Type B pancreatic cell (in vitro differentiated cells): ENCODE data around the gene TPD52L1. TPM values are rescaled to one million over a fixed set of nuclear protein-coding genes. Genes with fewer than 3 reads are reported as not detected.

ENCODE experiments used
- DNase-seq: peaks from one replicate; pipeline ENCODE4 v3.0.0; 2021; ENCODE audit warnings: mixed read lengths; ENCODE audit not compliant: unreplicated experiment; ENCODE audit errors: extremely low spot score
- H3K27ac Mint-ChIP-seq: 2 replicates; pipeline ENCODE4 v1.8.0; 2021; ENCODE audit warnings: mild to moderate bottlenecking, mixed read lengths
- H3K27me3 Mint-ChIP-seq: 2 replicates; pipeline ENCODE4 v1.8.0; 2021; ENCODE audit warnings: mixed read lengths
- H3K36me3 Mint-ChIP-seq: 2 replicates; pipeline ENCODE4 v1.8.0; 2021; ENCODE audit warnings: mixed read lengths
- H3K4me1 Mint-ChIP-seq: one replicate; pipeline ENCODE4 v1.8.0; 2021; ENCODE audit warnings: mixed read lengths; ENCODE audit not compliant: unreplicated experiment
- H3K4me3 Mint-ChIP-seq: 2 replicates; pipeline ENCODE4 v1.8.0; 2021; ENCODE audit warnings: mild to moderate bottlenecking, mixed read lengths
- H3K9me3 Mint-ChIP-seq: 2 replicates; pipeline ENCODE4 v1.8.0; 2021; ENCODE audit warnings: mixed read lengths
- CTCF ChIP-seq: fragments of 200-600 bp; sonication (generic); conservative IDR thresholded peaks from 2 replicates; pipeline ENCODE4 v1.5.0; 2021; ENCODE audit warnings: antibody characterized with exemption, mild to moderate bottlenecking
- total RNA-seq: library from RNA; stranded (reverse); gene quantifications from 2 replicates; pipeline ENCODE4 v1.2.1, GENCODE V29; 2021; ENCODE audit warnings: low replicate concordance

Gene TPD52L1
- total RNA-seq, 1 donor from 2014 or later: 80.4 TPM

GRCh38 chr6:125188037-125188436, 34.5 kb downstream of the TPD52L1 start:
- no peaks in the 10 kb centered on the region for H3K27me3 Mint-ChIP-seq

DNA sequence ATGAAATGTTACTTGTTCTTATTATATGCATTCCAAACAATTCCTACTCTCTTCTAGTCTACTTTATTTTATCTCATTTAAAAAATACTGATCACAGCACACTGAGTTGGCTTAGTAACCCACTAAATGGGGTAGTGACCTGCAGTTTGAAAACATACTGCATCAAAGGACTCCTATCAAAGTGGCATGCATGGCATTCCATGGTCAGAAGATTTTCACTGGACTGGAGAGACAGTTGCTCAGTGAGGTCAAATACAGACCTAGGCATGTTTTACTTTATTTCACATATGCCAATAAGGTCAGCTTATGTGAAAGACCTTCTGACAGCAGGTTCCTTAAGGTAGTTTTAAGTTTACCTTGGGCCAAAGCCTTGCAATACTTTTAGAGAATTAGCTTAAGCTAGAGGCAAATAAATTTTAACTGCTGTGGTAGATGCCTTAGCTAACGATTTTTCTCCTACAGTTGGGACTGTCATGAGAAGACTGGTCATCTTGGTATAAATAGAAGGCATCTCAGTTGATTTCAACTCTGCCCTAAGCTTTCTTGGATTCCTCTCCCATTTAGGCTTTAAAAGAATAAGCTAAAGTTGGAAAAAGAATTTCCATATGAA, 35.1 kb downstream of the TPD52L1 start:
- DNase-seq: no peak
- Mint-ChIP-seq H3K27me3 (no peaks in the 10 kb centered on the region), H3K4me1 (peaks cover 29% of the 10 kb centered on the region), H3K27ac (no peak overlapping the region), H3K9me3 (no peaks in the 10 kb centered on the region), H3K36me3 (no peaks in the 10 kb centered on the region), H3K4me3 (no peak overlapping the region)
- TF ChIP-seq CTCF: no peak

More at GRCh38 chr6:125188037-125188436, 34.5 kb downstream of the TPD52L1 start:
- no peaks in the 10 kb centered on the region for H3K36me3 Mint-ChIP-seq
- DNase-seq: no peak
- TF ChIP-seq CTCF: no peak
- H3K27ac Mint-ChIP-seq: no peak overlapping the region
- no peak overlapping the region for H3K4me3 Mint-ChIP-seq
- peaks cover 29% of the 10 kb centered on the region for H3K4me1 Mint-ChIP-seq
- H3K9me3 Mint-ChIP-seq: no peaks in the 10 kb centered on the region

- Mint-ChIP-seq H3K4me3 (no peak overlapping the region), H3K9me3 (no peaks in the 10 kb centered on the region), H3K4me1 (peaks cover 30% of the 10 kb centered on the region), H3K36me3 (no peaks in the 10 kb centered on the region), H3K27ac (no peak overlapping the region), H3K27me3 (no peaks in the 10 kb centered on the region)
- no peak for TF ChIP-seq CTCF
- DNase-seq: no peak
These were observed 35.9 kb downstream of the TPD52L1 start for GRCh38 chr6:125189494-125189893.

- peaks cover 40% of the 10 kb centered on the region for H3K4me1 Mint-ChIP-seq
- no peak for TF ChIP-seq CTCF
- no peak for DNase-seq
- no peaks in the 10 kb centered on the region for H3K9me3 Mint-ChIP-seq
- no peaks in the 10 kb centered on the region for H3K36me3 Mint-ChIP-seq
- H3K27me3 Mint-ChIP-seq: no peaks in the 10 kb centered on the region
- no peak overlapping the region for H3K27ac Mint-ChIP-seq
- no peak overlapping the region for H3K4me3 Mint-ChIP-seq
These were observed 37.1 kb downstream of the TPD52L1 start for GRCh38 chr6:125190667-125191066.

DNA sequence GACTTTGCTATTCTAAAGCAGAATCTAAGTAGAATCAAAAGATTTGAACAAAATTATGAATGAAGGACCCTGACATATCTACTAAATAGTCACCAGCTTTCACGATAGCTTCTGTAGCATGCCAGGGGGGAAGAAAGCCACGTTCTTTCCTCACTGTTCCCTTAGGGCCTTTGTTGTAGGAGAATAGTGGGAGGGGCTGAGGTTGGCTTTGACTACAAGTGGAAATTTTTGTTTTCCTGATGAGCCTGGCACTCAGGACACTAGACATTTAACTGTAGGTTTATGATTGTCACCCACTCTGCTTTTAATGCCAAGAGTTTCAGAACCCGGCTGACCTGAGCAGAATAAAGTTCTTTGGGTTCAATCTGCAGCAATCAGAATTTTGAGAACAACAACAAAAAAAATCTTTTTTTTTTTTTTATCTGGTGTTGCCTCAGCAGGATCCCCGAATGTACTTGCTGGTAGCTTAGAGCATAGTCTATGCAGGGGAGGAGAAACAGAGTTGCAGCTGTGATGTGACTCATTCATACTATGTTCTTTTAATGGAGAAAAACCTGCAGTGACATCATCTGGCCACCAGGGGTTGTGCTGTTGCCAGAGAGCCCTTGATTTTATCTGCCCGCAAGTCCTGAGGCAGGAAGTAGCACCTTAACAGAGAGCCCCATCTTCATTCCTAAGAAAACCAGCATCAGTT, 38.5 kb downstream of the TPD52L1 start:
- Mint-ChIP-seq H3K27me3 (no peaks in the 10 kb centered on the region), H3K4me3 (no peak overlapping the region), H3K27ac (peak overlapping the region; percentile 89), H3K9me3 (no peaks in the 10 kb centered on the region), H3K4me1 (peaks cover 50% of the 10 kb centered on the region), H3K36me3 (no peaks in the 10 kb centered on the region)
- DNase-seq: no peak
- peak; percentile 79 for TF ChIP-seq CTCF
